ENCODE results near the gene VWDE.

Gene VWDE

DNA sequence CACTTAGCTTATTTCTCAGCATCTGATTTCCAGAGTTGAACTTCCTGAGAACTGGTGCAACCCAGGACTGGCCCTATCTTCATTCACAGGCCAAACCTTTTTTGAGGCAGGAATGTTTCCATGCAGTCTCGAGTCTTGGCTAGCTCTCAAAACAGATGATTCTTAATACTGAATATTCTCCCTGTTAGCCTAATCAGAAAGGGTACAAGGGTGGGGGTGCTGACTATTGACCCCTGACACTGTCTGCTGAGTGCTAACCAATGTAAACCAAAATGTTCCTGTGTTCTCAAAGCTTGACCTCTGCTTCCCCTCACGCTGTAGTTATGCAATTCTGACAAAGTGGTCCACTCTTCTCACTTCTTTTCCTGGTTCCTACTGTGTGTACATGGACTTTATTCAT is 25.3 kb downstream of the VWDE start:
- TF ChIP-seq, protein P1, sequence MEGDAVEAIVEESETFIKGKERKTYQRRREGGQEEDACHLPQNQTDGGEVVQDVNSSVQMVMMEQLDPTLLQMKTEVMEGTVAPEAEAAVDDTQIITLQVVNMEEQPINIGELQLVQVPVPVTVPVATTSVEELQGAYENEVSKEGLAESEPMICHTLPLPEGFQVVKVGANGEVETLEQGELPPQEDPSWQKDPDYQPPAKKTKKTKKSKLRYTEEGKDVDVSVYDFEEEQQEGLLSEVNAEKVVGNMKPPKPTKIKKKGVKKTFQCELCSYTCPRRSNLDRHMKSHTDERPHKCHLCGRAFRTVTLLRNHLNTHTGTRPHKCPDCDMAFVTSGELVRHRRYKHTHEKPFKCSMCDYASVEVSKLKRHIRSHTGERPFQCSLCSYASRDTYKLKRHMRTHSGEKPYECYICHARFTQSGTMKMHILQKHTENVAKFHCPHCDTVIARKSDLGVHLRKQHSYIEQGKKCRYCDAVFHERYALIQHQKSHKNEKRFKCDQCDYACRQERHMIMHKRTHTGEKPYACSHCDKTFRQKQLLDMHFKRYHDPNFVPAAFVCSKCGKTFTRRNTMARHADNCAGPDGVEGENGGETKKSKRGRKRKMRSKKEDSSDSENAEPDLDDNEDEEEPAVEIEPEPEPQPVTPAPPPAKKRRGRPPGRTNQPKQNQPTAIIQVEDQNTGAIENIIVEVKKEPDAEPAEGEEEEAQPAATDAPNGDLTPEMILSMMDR (conservative IDR thresholded peaks at IDR 0.05) = no peak
- H3K27ac ChIP-seq = no peak overlapping the region

DNA sequence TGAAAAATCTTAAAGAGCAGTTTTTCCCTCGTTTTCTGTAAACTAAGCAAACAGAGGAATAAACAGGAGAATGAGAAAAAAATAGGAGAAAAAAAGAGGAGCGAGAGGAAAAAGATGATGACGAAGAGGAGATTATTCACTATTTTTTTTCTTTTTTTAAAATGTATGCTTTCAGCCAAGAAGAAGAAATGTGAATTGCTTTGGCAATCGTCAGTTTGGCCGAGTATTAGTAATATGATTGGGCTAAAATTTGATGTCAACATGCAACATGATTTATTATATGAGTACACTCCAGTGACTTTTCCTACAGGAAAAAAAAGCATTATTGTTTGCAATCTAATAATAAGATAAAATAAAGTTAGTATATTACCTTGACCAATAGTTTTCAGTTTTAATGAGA is 26.3 kb downstream of the VWDE start:
- TF ChIP-seq, protein P1 (conservative IDR thresholded peaks at IDR 0.05) = no peak
- H3K27ac ChIP-seq = no peak overlapping the region

DNA sequence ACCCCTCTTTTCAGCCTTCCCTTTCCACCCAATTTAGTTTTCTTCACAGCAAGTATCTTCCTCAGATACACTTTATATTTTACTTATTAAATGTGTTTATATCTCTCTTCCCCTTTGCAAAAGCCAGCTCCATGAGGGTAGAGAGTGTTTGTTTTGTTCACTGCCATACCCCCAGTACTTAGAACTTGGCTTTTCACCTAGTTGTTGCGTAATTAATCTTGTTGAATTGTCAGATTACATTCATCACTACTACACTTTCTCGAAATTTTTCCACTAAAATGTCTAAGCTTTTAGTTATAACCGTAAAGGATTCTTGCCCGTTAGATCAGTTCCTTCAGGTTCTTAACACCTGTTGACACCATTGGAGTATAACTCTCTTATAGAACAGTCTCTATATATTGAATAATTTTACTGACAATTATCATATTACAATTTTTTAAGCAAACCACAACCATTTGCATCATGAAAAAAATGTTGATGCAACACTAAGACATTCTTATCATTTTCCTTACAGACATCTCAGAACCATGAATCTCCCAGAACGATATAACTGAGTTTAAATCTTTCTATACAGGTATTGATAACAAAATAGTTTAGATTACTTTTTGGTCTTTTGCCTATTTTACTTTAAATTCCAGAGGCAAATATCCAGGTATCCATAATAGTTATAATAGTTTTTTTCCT is 29.9 kb downstream of the VWDE start:
- TF ChIP-seq, protein P1 (conservative IDR thresholded peaks at IDR 0.05) = no peak

DNA sequence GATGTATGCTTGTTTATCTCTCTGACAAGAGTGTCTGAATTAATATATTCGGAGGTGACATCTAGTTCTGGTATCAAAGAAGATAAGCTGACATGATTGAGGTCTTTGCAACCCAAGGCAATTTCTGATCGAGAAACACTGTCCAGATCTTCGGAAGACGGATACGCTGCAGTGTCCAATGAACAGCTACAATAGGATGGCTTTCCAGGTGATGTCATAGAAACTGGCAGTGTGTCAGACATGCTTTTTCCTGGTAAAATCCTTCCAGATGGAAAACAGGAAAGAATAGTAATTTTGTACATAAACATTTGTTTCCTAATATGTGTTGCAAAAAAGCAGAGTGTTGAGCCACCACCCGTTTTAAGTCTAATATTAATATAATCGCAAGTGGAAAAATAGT is 33.4 kb downstream of the VWDE start:
- H3K27ac ChIP-seq = no peak overlapping the region
- TF ChIP-seq, protein P1 (conservative IDR thresholded peaks at IDR 0.05) = no peak

More for the DNA sequence above, 29.9 kb downstream of the VWDE start:
- no peak overlapping the region for H3K27ac ChIP-seq

DNA sequence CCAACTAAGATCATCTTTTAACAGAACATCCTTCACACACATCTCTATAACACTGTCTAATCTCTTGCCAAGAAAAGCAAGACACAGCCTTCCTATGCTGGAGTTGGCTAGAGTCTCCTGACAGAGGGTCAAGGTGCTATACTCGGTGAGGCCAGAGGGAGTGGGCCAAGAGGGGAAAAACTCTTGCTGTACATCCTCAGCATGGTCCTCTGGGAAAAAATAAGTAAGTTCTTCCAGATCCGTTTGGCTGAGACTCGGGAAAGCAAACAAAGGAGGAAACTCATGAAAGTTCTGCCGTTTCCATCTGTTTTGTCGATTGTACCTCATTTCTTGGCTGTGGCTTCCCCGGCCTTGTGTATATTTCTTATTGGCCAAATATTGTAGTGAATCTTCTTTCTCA is 33.9 kb downstream of the VWDE start:
- no peak overlapping the region for H3K27ac ChIP-seq
- TF ChIP-seq, protein P1 (conservative IDR thresholded peaks at IDR 0.05) = no peak

DNA sequence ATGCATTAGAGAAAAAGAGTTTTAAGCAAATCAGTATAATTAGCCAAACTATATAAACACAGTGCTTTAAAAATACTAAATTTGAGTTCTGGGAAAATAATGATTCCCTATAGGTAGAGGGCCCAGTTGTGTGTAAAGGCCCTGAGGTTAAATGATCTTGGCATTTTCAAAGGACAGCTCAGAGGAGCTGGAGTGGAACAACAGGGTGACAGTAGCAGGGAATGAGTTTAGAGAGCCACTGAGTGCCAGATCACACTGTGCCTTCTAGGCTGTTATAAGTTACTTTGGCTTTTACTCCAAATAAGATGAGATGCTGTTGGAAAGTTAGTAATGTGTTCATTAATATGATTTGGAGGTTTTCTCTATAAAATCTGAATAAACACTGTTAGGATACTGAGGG is 34.6 kb downstream of the VWDE start:
- TF ChIP-seq, protein P1 (conservative IDR thresholded peaks at IDR 0.05) = no peak
- no peak overlapping the region for H3K27ac ChIP-seq

DNA sequence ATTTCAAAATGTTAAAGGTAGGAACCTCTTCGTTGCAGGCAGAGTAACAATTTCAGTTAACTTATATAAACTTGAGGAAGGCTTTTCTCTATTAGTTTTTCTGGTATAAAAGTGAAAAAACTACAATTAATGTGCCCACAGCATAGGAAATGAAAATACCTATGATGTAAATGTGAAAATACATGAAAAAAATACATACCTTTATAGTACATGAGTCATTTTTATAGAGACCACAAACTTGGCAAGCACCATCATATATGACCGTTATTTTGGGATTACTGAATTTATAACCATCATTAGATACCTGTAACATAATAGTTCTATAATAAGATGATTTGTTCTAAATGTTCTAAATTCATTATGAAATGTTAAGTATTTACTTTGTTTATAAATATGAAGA is 42.7 kb downstream of the VWDE start:
- no peak overlapping the region for H3K27ac ChIP-seq
- TF ChIP-seq, protein P1 (conservative IDR thresholded peaks at IDR 0.05) = no peak

All from VCaP (cell line).